K562 (cell line): ENCODE measurements around the gene NOTO.

ENCODE experiments used
- FOXK1 ChIP-seq: sonication (generic); formaldehyde crosslinking; IDR thresholded peaks from 2 replicates; pipeline ENCODE4 v1.8.0; 2022; ENCODE audit warnings: missing genetic modification reagents, mild to moderate bottlenecking, borderline replicate concordance
- GABPA ChIP-seq: fragments of 200-800 bp; sonication (Bioruptor generic); conservative IDR thresholded peaks from 2 replicates; pipeline ENCODE4 v1.6.1; 2016; ENCODE audit warnings: low read depth, missing genetic modification characterization, missing compliant biosample characterization
- HMGN3 ChIP-seq: IDR thresholded peaks from 2 replicates; pipeline ENCODE4 v1.6.1; 2011; ENCODE audit warnings: borderline replicate concordance, low read depth, mild to moderate bottlenecking, mixed read lengths, low read length; ENCODE audit not compliant: insufficient read length; ENCODE audit errors: extremely low read depth
- KAT2B ChIP-seq: IDR thresholded peaks from one replicate; pipeline ENCODE4 v1.6.1; 2012; ENCODE audit warnings: low read depth, mild to moderate bottlenecking, control low read depth, inconsistent platforms, low read length, moderate library complexity
- KDM1A ChIP-seq, 2 experiments: fragments of 450-650 bp; IDR thresholded peaks; 2 replicates each; pipeline ENCODE4 v1.6.1; 2016; ENCODE audit warnings: mild to moderate bottlenecking in 2 of 2
- SIN3B ChIP-seq: fragments of 450-650 bp; IDR thresholded peaks from 2 replicates; pipeline ENCODE4 v1.6.1; 2017; ENCODE audit warnings: low read depth, mild to moderate bottlenecking, moderate library complexity
- ZNF324 ChIP-seq: fragments of 250-450 bp; sonication (Bioruptor Pico); IDR thresholded peaks from 2 replicates; pipeline ENCODE4 v1.4.0; 2020; ENCODE audit warnings: mild to moderate bottlenecking

DNA sequence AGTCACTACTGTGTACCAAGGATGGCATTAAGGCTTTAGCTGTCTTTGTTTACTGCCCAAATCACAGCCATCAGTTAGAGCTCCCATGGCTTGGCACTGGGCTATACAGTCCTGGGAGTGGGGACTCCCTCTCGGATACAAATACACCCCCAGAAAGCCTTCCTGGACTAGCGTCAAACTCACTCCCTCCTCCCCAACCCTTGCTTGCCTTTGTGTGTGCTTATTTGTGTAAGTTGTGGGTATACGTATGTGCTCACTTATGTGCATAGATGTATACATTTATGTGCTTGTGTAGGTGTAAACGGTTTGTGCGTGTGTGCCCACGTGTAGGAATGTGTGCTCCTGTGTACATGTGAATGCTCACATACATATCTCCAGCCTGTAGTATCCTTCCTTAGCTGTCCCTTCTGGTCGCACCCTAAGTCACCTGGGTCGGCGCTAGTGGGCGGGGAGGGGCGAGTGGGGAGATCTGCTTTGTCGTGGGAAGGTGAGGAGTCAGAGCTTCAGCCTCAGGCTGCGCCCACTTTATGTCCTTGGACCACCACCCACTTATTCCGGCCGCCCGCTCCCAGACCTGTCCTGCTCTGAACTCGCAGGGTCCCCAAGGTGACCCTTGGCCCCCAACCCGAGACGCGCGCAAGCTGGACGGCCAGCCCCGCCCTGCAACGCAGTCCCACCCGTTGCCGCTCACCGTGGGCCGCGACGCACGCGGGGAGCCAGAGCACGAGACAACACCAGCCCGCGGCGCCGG lies 30.2 kb downstream of the NOTO start:
- peak; percentile 34; the same call in 1 of the 2 replicates for TF ChIP-seq SIN3B
- TF ChIP-seq FOXK1, result no peak
- no peak for TF ChIP-seq KAT2B
- TF ChIP-seq GABPA, result no peak
- peak in 1 of 2 experiments; percentile 87; a peak in 3 of 4 replicates for TF ChIP-seq KDM1A (IDR thresholded peaks at IDR 0.05)
- no peak for TF ChIP-seq ZNF324 (CRISPR knock-in tag)
- TF ChIP-seq HMGN3, result no peak
